Gastroesophageal sphincter (tissue), 4 donors: ENCODE data around the gene PRDM16. TPM values are rescaled to one million over a fixed set of nuclear protein-coding genes. Genes with fewer than 3 reads are reported as not detected.

Experiments used
- ATAC-seq: fragments of 150-250 bp; one replicate; pipeline ENCODE4 v1.9.1; 2016; ENCODE audit warnings: mild to moderate bottlenecking, moderate library complexity
- H3K27ac ChIP-seq, 4 donors: fragments of 200-600 bp; sonication (generic) in 3 of 4; 1 replicate in 3 of 4; 2 replicates in 1 of 4; pipeline ENCODE4 v1.5.1; 2016 to 2019
- H3K27me3 ChIP-seq: fragments of 200-600 bp; sonication (generic); one replicate; pipeline ENCODE4 v1.5.1; 2019
- H3K36me3 ChIP-seq, 2 donors: fragments of 200-600 bp; sonication (generic); one replicate each; pipeline ENCODE4 v1.5.1; 2019; ENCODE audit warnings: control low read depth in 1 of 2
- H3K4me1 ChIP-seq, 3 donors: fragments of 200-600 bp; sonication (generic); 1 replicate in 2 of 3; 2 replicates in 1 of 3; pipeline ENCODE4 v1.5.1; 2016 to 2019; ENCODE audit warnings: control low read depth in 2 of 3
- H3K4me3 ChIP-seq, 2 donors: fragments of 200-600 bp; sonication (generic); one replicate each; pipeline ENCODE4 v1.5.1; 2019; ENCODE audit warnings: mild to moderate bottlenecking in 1 of 2, moderate library complexity in 1 of 2
- H3K9me3 ChIP-seq, 3 donors: fragments of 200-600 bp; sonication (generic); one replicate each; pipeline ENCODE4 v1.5.1; 2017 to 2019; ENCODE audit warnings: control low read depth in 2 of 3
- EP300 ChIP-seq: sonication (generic); formaldehyde crosslinking; IDR thresholded peaks from one replicate; pipeline ENCODE4 v1.6.1; 2017; ENCODE audit warnings: antibody characterized with exemption, mild to moderate bottlenecking
- POLR2A ChIP-seq, 2 donors: fragments of 450-650 bp; IDR thresholded peaks; one replicate each; pipeline ENCODE4 v1.6.1; 2017; ENCODE audit warnings: antibody characterized with exemption in 2 of 2, mild to moderate bottlenecking in 2 of 2, moderate library complexity in 1 of 2
- POLR2AphosphoS5 ChIP-seq: sonication (generic); formaldehyde crosslinking; IDR thresholded peaks from one replicate; pipeline ENCODE4 v1.6.1; 2017; ENCODE audit warnings: antibody characterized with exemption
- WGBS, 2 donors: methylation state at CpG; one replicate each; pipeline ENCODE4 v1.1.5; 2018; ENCODE audit warnings: low coverage in 1 of 2; 5-methylcytosine and 5-hydroxymethylcytosine counted together
- total RNA-seq, 4 donors: library from RNA; depleted of rRNA; stranded (reverse); fragments of >200 nt; gene quantifications; one replicate each; pipeline ENCODE4 v1.1.0, GENCODE V29; 2016
- TF ChIP-seq, protein P1 (sequence below), 4 experiments: fragments of 200-600 bp in 2 of 4; fragments of 450-650 bp in 2 of 4; sonication (generic) in 1 of 4; IDR thresholded peaks; one replicate each; pipeline ENCODE4 v1.5.1; 2017 to 2019; ENCODE audit warnings: antibody characterized with exemption in 4 of 4, mild to moderate bottlenecking in 2 of 4, moderate library complexity in 2 of 4

The PRDM16 gene
- total RNA-seq, 4 donors from 2014 or later, result 1.1 to 3.4 (median 1.6) TPM

DNA sequence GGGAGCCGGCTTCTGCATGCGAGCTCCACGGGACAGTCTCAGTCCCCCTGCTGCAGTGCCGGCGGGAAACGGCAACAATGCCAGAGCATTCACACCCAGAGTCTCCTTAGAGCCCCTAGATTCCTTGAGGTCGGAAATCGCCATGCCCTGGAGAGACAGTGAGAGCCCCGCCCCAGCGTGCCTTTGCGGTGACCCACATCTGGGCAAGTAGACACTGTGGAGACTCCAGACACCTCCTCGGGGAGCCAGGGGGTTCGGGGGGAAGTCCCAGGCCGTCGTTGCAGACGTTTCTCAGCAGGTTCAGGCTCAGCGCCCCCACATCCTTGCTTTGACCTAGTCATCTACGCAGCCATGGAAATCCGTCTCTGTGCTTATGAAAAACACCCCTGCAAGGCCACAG lies 304.2 kb downstream of the PRDM16 start:
- no peak for ATAC-seq
- Histone ChIP-seq H3K27me3 (peaks cover 22% of the 10 kb centered on the region), H3K9me3 (no peaks in the 10 kb centered on the region), H3K36me3 (no peaks in the 10 kb centered on the region), H3K4me1 (peaks cover 0 to 24% (median 9%) of the 10 kb centered on the region in 3 donors), H3K4me3 (no peak overlapping the region), H3K27ac (no peak overlapping the region)
- 100% methylated on average over 1 of the region's 19 CpGs; no CpG with 5 or more reads in 1 of the 2 donors for WGBS, 2 donors
- no peak for TF ChIP-seq POLR2A (IDR thresholded peaks at IDR 0.05)
- no peak for TF ChIP-seq EP300
- TF ChIP-seq, protein P1, sequence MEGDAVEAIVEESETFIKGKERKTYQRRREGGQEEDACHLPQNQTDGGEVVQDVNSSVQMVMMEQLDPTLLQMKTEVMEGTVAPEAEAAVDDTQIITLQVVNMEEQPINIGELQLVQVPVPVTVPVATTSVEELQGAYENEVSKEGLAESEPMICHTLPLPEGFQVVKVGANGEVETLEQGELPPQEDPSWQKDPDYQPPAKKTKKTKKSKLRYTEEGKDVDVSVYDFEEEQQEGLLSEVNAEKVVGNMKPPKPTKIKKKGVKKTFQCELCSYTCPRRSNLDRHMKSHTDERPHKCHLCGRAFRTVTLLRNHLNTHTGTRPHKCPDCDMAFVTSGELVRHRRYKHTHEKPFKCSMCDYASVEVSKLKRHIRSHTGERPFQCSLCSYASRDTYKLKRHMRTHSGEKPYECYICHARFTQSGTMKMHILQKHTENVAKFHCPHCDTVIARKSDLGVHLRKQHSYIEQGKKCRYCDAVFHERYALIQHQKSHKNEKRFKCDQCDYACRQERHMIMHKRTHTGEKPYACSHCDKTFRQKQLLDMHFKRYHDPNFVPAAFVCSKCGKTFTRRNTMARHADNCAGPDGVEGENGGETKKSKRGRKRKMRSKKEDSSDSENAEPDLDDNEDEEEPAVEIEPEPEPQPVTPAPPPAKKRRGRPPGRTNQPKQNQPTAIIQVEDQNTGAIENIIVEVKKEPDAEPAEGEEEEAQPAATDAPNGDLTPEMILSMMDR (IDR thresholded peaks at IDR 0.05), result no peak
- TF ChIP-seq POLR2AphosphoS5, result no peak

DNA sequence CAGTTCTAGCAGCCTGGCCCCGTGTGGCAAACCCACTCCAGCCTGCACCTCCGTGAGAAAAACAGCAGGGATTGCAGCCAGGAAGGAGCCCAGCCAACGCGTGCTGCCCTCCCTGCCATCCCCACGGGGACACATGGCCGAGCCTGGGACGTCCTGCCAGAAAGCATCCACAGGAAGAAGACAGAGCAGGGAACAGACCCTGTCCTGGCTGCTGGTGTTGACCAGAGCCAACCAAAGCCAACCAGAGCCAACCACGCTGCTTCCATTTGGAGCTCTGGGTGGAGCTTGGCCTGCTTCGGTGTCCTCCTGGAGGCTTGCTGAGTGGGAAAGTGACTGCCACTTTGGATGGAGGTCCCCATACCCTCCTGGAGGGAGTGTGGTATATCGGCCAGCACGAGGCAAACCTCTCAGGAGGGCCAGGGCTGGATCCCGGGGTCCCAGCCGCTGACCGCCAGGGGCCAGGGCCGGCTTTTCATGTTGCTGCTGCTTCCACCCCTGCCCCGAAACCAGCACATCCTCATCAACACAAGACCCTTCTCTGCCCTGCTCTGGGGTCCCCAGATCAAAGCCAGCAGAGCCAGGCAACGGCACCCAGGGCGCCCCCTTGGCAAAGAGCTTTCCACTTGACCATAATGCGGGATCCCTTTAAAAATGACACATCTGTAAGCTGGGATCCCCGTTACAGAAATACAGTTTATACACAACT lies 304.9 kb downstream of the PRDM16 start:
- Histone ChIP-seq H3K9me3 (no peaks in the 10 kb centered on the region), H3K4me3 (no peak overlapping the region), H3K36me3 (no peaks in the 10 kb centered on the region), H3K4me1 (peaks cover 0 to 17% (median 6%) of the 10 kb centered on the region in 3 donors), H3K27ac (no peak overlapping the region), H3K27me3 (peaks cover 22% of the 10 kb centered on the region)
- TF ChIP-seq POLR2AphosphoS5 (no peak), POLR2A (IDR thresholded peaks at IDR 0.05) (no peak), EP300 (no peak)
- TF ChIP-seq, protein P1 (IDR thresholded peaks at IDR 0.05), result no peak
- WGBS, 2 donors, result 60 to 88% methylated on average over 1 to 6 of the region's 20 CpGs
- no peak for ATAC-seq

- H3K27me3 ChIP-seq, result peaks cover 25% of the 10 kb centered on the region
- no peak for TF ChIP-seq POLR2AphosphoS5
- TF ChIP-seq EP300, result no peak
- TF ChIP-seq POLR2A (IDR thresholded peaks at IDR 0.05), result no peak
- TF ChIP-seq, protein P1 (IDR thresholded peaks at IDR 0.05), result no peak
Observed at GRCh38 chr1:3375245-3375644, 306.2 kb downstream of the PRDM16 start.

GRCh38 chr1:3377166-3377565 lies 308.2 kb downstream of the PRDM16 start:
- Histone ChIP-seq H3K4me1 (no peaks in the 10 kb centered on the region), H3K27ac (no peak overlapping the region), H3K36me3 (no peaks in the 10 kb centered on the region), H3K27me3 (peaks cover 40% of the 10 kb centered on the region), H3K4me3 (no peak overlapping the region), H3K9me3 (no peaks in the 10 kb centered on the region)
- TF ChIP-seq, protein P1 (IDR thresholded peaks at IDR 0.05), result no peak
- TF ChIP-seq POLR2A (IDR thresholded peaks at IDR 0.05) (no peak), EP300 (no peak), POLR2AphosphoS5 (no peak)
- no peak for ATAC-seq
- 60% methylated on average over 1 of the region's 12 CpGs; no CpG with 5 or more reads in 1 of the 2 donors for WGBS, 2 donors

More at GRCh38 chr1:3375245-3375644, 306.2 kb downstream of the PRDM16 start:
- Histone ChIP-seq H3K4me3 (no peak overlapping the region), H3K4me1 (peaks cover 0 to 3% (median 0%) of the 10 kb centered on the region in 3 donors), H3K9me3 (no peaks in the 10 kb centered on the region), H3K27ac (no peak overlapping the region), H3K36me3 (no peaks in the 10 kb centered on the region)
- ATAC-seq, result no peak
- WGBS, 2 donors, result 60 to 87% methylated on average over 1 to 3 of the region's 11 CpGs
